SK-N-SH (cell line): ENCODE data around the gene ZAP70.

ENCODE experiments used
- CHD2 ChIP-seq: fragments of 150-350 bp; IDR thresholded peaks from 2 replicates; pipeline ENCODE4 v1.6.1; 2018; ENCODE audit warnings: low read length; ENCODE audit not compliant: partially characterized antibody
- CTCF ChIP-seq: fragments of 200-600 bp; sonication (generic); IDR thresholded peaks from 2 replicates; pipeline ENCODE4 v1.6.1; 2017; ENCODE audit warnings: antibody characterized with exemption, mild to moderate bottlenecking, moderate library complexity
- EZH2phosphoT487 ChIP-seq: fragments of 200-600 bp; sonication (generic); IDR thresholded peaks from 2 replicates; pipeline ENCODE4 v1.6.1; 2017; ENCODE audit warnings: low read depth, mixed run types, mild to moderate bottlenecking, antibody characterized with exemption, moderate library complexity, borderline replicate concordance
- FOXJ3 ChIP-seq: sonication (generic); formaldehyde crosslinking; IDR thresholded peaks from 2 replicates; pipeline ENCODE4 v1.5.1; 2020; ENCODE audit warnings: mild to moderate bottlenecking, missing genetic modification reagents
- JUND ChIP-seq: IDR thresholded peaks from 2 replicates; pipeline ENCODE4 v1.4.0; 2012
- POLR2AphosphoS5 ChIP-seq: IDR thresholded peaks from 2 replicates; pipeline ENCODE4 v1.6.1; 2012; ENCODE audit warnings: low read depth, low read length
- RAD21 ChIP-seq: IDR thresholded peaks from 2 replicates; pipeline ENCODE4 v1.6.1; 2012; ENCODE audit warnings: mild to moderate bottlenecking, low read length
- REST ChIP-seq: IDR thresholded peaks from 2 replicates; pipeline ENCODE4 v1.6.1; 2012; ENCODE audit warnings: mild to moderate bottlenecking, low read depth, low read length, moderate library complexity
- RXRA ChIP-seq: IDR thresholded peaks from 2 replicates; pipeline ENCODE4 v1.4.0; 2012; ENCODE audit warnings: low read depth, mild to moderate bottlenecking, borderline replicate concordance
- SMC3 ChIP-seq: IDR thresholded peaks from 2 replicates; pipeline ENCODE4 v1.6.1; 2012; ENCODE audit warnings: low read depth, low read length, improper control_type of control experiment
- TEAD4 ChIP-seq: IDR thresholded peaks from 2 replicates; pipeline ENCODE4 v1.4.0; 2012; ENCODE audit warnings: mild to moderate bottlenecking, borderline replicate concordance; ENCODE audit not compliant: insufficient read depth
- USF1 ChIP-seq: IDR thresholded peaks from 2 replicates; pipeline ENCODE4 v1.4.0; 2012; ENCODE audit warnings: low read depth, borderline replicate concordance
- YY1 ChIP-seq: IDR thresholded peaks from 2 replicates; pipeline ENCODE4 v1.4.0; 2012; ENCODE audit warnings: low read depth, mild to moderate bottlenecking
- ZBTB33 ChIP-seq: IDR thresholded peaks from 2 replicates; pipeline ENCODE4 v1.4.0; 2012; ENCODE audit warnings: low read depth, borderline replicate concordance

- TF ChIP-seq POLR2AphosphoS5 (no peak), RAD21 (no peak), CTCF (no peak), TEAD4 (no peak), JUND (no peak), REST (no peak), YY1 (no peak), RXRA (no peak), CHD2 (no peak), USF1 (no peak), EZH2phosphoT487 (no peak), ZBTB33 (no peak), SMC3 (no peak), FOXJ3 (CRISPR knock-in tag) (no peak)
These were observed 37.8 kb upstream of the ZAP70 start for GRCh38 chr2:97675430-97676113.
